Muscle layer of colon (tissue), 2 donors: ENCODE results near the gene CNTNAP2.
"Not testable (repeated sequence)": the region's sequence is repeated elsewhere in the genome, so short reads cannot be mapped to it uniquely, and the experiment has no call there.

Experiments
- H3K27ac ChIP-seq: one replicate; pipeline ENCODE4 v1.7.0; 2013; ENCODE audit warnings: low read depth, mild to moderate bottlenecking, low read length, moderate library complexity
- H3K27me3 ChIP-seq, 2 donors: one replicate each; pipeline ENCODE4 v1.7.0; 2013; ENCODE audit warnings: low read length in 2 of 2, mild to moderate bottlenecking in 2 of 2; ENCODE audit not compliant: insufficient read depth in 2 of 2, control insufficient read depth in 1 of 2
- H3K36me3 ChIP-seq: one replicate; pipeline ENCODE4 v1.7.0; 2013; ENCODE audit warnings: mild to moderate bottlenecking, low read length; ENCODE audit not compliant: insufficient read depth
- H3K4me1 ChIP-seq: one replicate; pipeline ENCODE4 v1.7.0; 2013; ENCODE audit warnings: mild to moderate bottlenecking, low read length; ENCODE audit not compliant: insufficient read depth
- H3K4me3 ChIP-seq, 2 donors: one replicate each; pipeline ENCODE4 v1.7.0; 2013; ENCODE audit warnings: low read length in 2 of 2, low read depth in 1 of 2, mild to moderate bottlenecking in 1 of 2, moderate library complexity in 1 of 2
- H3K9ac ChIP-seq: one replicate; pipeline ENCODE4 v1.7.0; 2013; ENCODE audit warnings: low read length
- H3K9me3 ChIP-seq: one replicate; pipeline ENCODE4 v1.7.0; 2013; ENCODE audit warnings: mild to moderate bottlenecking, low read length
- donor health status: abdominal sarcoma.
- donor health status: Adenocarcinoma of cecum.

Gene CNTNAP2

GRCh38 chr7:148044173-148044572, 1927.6 kb downstream of the CNTNAP2 start:
- Histone ChIP-seq H3K27me3 (no peaks in the 10 kb centered on the region), H3K9ac (no peak overlapping the region), H3K36me3 (no peaks in the 10 kb centered on the region), H3K4me1 (no peaks in the 10 kb centered on the region), H3K4me3 (no peak overlapping the region), H3K27ac (no peak overlapping the region), H3K9me3 (no peaks in the 10 kb centered on the region)

- no peak overlapping the region for H3K4me3 ChIP-seq
- H3K9ac ChIP-seq = no peak overlapping the region
- no peak overlapping the region for H3K27ac ChIP-seq
- H3K9me3 ChIP-seq = no peaks in the 10 kb centered on the region
- no peaks in the 10 kb centered on the region for H3K27me3 ChIP-seq
- no peaks in the 10 kb centered on the region for H3K4me1 ChIP-seq
- no peaks in the 10 kb centered on the region for H3K36me3 ChIP-seq
Measured at GRCh38 chr7:148045521-148045920, 1928.9 kb downstream of the CNTNAP2 start.

GRCh38 chr7:148049068-148049467, 1932.5 kb downstream of the CNTNAP2 start:
- Histone ChIP-seq H3K27ac (no peak overlapping the region), H3K9me3 (no peaks in the 10 kb centered on the region), H3K4me1 (no peaks in the 10 kb centered on the region), H3K9ac (no peak overlapping the region), H3K27me3 (no peaks in the 10 kb centered on the region), H3K4me3 (no peak overlapping the region), H3K36me3 (no peaks in the 10 kb centered on the region)

GRCh38 chr7:148050492-148051158, 1934.0 kb downstream of the CNTNAP2 start:
- Histone ChIP-seq H3K4me1 (no peaks in the 10 kb centered on the region), H3K9me3 (no peaks in the 10 kb centered on the region), H3K27me3 (no peaks in the 10 kb centered on the region), H3K9ac (no peak overlapping the region), H3K27ac (no peak overlapping the region), H3K4me3 (no peak overlapping the region), H3K36me3 (no peaks in the 10 kb centered on the region)

GRCh38 chr7:148056406-148056805, 1939.8 kb downstream of the CNTNAP2 start:
- Histone ChIP-seq H3K9me3 (no peaks in the 10 kb centered on the region), H3K4me1 (no peaks in the 10 kb centered on the region), H3K27me3 (no peaks in the 10 kb centered on the region), H3K9ac (no peak overlapping the region), H3K36me3 (no peaks in the 10 kb centered on the region), H3K4me3 (no peak overlapping the region), H3K27ac (no peak overlapping the region)

- no peak overlapping the region for H3K4me3 ChIP-seq
- H3K9ac ChIP-seq = no peak overlapping the region
- H3K27me3 ChIP-seq = no peaks in the 10 kb centered on the region
- H3K27ac ChIP-seq = no peak overlapping the region
- no peaks in the 10 kb centered on the region for H3K9me3 ChIP-seq
- no peaks in the 10 kb centered on the region for H3K36me3 ChIP-seq
- no peaks in the 10 kb centered on the region for H3K4me1 ChIP-seq
Measured at GRCh38 chr7:148058092-148058491, 1941.5 kb downstream of the CNTNAP2 start.

- Histone ChIP-seq H3K27ac (no peak overlapping the region), H3K4me1 (no peaks in the 10 kb centered on the region), H3K4me3 (no peak overlapping the region), H3K9me3 (no peaks in the 10 kb centered on the region), H3K36me3 (no peaks in the 10 kb centered on the region), H3K27me3 (no peaks in the 10 kb centered on the region), H3K9ac (no peak overlapping the region)
Measured at GRCh38 chr7:148058753-148059152, 1942.2 kb downstream of the CNTNAP2 start.

GRCh38 chr7:148060724-148061123, 1944.1 kb downstream of the CNTNAP2 start:
- Histone ChIP-seq H3K9ac (no peak overlapping the region), H3K27ac (no peak overlapping the region), H3K36me3 (no peaks in the 10 kb centered on the region), H3K27me3 (no peaks in the 10 kb centered on the region), H3K4me3 (no peak overlapping the region), H3K9me3 (no peaks in the 10 kb centered on the region), H3K4me1 (no peaks in the 10 kb centered on the region)

GRCh38 chr7:148078111-148078510, 1961.5 kb downstream of the CNTNAP2 start:
- not testable (repeated sequence) for H3K9ac ChIP-seq, H3K4me3 ChIP-seq, H3K9me3 ChIP-seq, H3K36me3 ChIP-seq, H3K27me3 ChIP-seq, H3K27ac ChIP-seq, H3K4me1 ChIP-seq

GRCh38 chr7:148079206-148080080, 1962.8 kb downstream of the CNTNAP2 start:
- no peaks in the 10 kb centered on the region for H3K27me3 ChIP-seq
- no peak overlapping the region for H3K4me3 ChIP-seq
- no peaks in the 10 kb centered on the region for H3K4me1 ChIP-seq
- H3K9me3 ChIP-seq = no peaks in the 10 kb centered on the region
- H3K9ac ChIP-seq = no peak overlapping the region
- H3K27ac ChIP-seq = no peak overlapping the region
- H3K36me3 ChIP-seq = no peaks in the 10 kb centered on the region

GRCh38 chr7:148083448-148083847, 1966.8 kb downstream of the CNTNAP2 start:
- Histone ChIP-seq H3K4me3 (no peak overlapping the region), H3K9me3 (no peaks in the 10 kb centered on the region), H3K4me1 (no peaks in the 10 kb centered on the region), H3K27me3 (no peaks in the 10 kb centered on the region), H3K9ac (no peak overlapping the region), H3K27ac (no peak overlapping the region), H3K36me3 (no peaks in the 10 kb centered on the region)

- Histone ChIP-seq H3K27ac (no peak overlapping the region), H3K36me3 (no peaks in the 10 kb centered on the region), H3K4me3 (no peak overlapping the region), H3K27me3 (no peaks in the 10 kb centered on the region), H3K9me3 (no peaks in the 10 kb centered on the region), H3K9ac (no peak overlapping the region), H3K4me1 (no peaks in the 10 kb centered on the region)
Measured at GRCh38 chr7:148084138-148084537, 1967.5 kb downstream of the CNTNAP2 start.
